ENCODE measurements around the gene PRKN. TPM values are rescaled to one million over a fixed set of nuclear protein-coding genes. Genes with fewer than 3 reads are reported as not detected.
"Not testable (repeated sequence)": the region's sequence is repeated elsewhere in the genome, so short reads cannot be mapped to it uniquely, and the experiment has no call there.

The PRKN gene
- total RNA-seq, 2 donors from 2014 or later: 15.7 to 19.3 TPM

DNA sequence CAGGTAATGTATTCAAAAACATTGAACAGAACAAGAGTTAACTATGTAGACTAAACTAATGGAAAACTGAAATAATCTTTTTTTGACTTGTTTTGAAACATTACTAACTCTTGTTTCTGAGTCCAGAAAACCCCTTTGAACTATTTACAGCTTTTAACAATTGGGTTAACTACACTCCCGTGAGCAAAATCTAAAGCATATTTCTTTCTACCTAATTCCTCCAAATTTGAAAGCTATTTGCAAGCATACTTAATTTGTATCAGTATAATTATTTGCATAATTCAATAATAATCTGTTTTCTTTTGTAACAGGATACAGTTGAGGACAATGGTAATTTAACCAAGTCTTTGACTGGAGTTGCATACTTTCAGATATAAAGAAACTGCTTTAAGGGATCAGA, 1391.1 kb downstream of the PRKN start:
- no peak overlapping the region for H3K27ac ChIP-seq
- TF ChIP-seq, protein P1, sequence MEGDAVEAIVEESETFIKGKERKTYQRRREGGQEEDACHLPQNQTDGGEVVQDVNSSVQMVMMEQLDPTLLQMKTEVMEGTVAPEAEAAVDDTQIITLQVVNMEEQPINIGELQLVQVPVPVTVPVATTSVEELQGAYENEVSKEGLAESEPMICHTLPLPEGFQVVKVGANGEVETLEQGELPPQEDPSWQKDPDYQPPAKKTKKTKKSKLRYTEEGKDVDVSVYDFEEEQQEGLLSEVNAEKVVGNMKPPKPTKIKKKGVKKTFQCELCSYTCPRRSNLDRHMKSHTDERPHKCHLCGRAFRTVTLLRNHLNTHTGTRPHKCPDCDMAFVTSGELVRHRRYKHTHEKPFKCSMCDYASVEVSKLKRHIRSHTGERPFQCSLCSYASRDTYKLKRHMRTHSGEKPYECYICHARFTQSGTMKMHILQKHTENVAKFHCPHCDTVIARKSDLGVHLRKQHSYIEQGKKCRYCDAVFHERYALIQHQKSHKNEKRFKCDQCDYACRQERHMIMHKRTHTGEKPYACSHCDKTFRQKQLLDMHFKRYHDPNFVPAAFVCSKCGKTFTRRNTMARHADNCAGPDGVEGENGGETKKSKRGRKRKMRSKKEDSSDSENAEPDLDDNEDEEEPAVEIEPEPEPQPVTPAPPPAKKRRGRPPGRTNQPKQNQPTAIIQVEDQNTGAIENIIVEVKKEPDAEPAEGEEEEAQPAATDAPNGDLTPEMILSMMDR (IDR thresholded peaks at IDR 0.05): no peak
- no peak overlapping the region for H3K4me3 ChIP-seq
- no peaks in the 10 kb centered on the region for H3K27me3 ChIP-seq
- no peak for DNase-seq (ENCODE audit: low spot score)
- H3K36me3 ChIP-seq: no peaks in the 10 kb centered on the region
- H3K4me1 ChIP-seq: no peaks in the 10 kb centered on the region
- H3K9me3 ChIP-seq: no peaks in the 10 kb centered on the region

DNA sequence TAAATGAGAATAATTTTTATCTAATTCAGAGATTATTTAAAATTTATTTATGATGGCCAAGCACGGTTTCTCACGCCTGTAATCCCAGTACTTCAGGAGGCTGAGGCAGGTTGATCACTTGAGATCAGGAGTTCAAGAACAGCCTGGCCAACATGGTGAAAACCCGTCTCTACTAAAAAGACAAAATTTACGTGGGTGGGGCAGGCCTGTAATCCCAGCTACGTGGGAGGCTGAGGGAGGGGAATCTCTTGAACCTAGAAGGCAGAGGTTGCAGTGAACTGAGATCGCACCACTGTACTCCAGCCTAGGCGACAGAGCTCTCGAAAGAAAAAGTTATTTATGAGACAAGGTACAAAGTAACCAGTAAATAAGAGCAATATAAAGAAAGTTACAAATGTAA, 1394.2 kb downstream of the PRKN start:
- no peak overlapping the region for H3K27ac ChIP-seq
- DNase-seq (ENCODE audit: low spot score): no peak
- H3K36me3 ChIP-seq: no peaks in the 10 kb centered on the region
- no peaks in the 10 kb centered on the region for H3K27me3 ChIP-seq
- TF ChIP-seq, protein P1 (IDR thresholded peaks at IDR 0.05): no peak
- H3K9me3 ChIP-seq: no peaks in the 10 kb centered on the region
- H3K4me3 ChIP-seq: no peak overlapping the region
- H3K4me1 ChIP-seq: no peaks in the 10 kb centered on the region

DNA sequence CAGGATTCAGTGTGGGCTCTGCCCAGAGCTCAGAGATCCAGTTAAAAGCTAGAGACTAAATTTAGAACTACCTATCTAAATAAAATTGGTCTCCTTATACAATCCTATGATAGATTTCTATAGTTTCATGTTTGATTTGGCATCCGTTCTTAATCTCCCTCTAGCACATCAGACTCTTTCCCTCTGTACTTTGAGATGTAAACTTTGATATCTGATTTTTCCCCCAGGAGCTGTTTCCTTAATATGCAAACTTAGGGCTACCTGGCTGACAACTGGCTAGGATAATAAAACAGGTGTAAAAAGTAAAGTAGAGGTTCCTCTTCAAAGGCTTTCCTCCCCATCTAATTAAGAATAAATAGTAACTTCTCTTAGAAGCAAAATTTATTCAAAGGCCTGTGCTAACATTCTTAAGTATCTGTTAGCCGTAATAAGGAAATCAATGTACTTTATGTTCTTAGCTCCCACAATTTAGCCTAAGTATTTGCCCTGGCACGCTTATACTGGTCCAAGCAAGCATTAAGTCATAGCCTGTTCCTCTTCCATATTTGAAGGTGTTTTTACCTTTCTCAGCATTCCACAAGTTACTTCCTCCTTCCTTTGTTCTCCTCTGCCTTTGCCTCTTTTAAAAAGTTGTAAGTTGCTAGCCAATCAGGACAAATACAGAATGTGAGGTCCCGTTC, 1396.0 kb downstream of the PRKN start:
- not testable (repeated sequence) for H3K4me1 ChIP-seq; H3K9me3 ChIP-seq; H3K4me3 ChIP-seq; H3K27ac ChIP-seq; H3K27me3 ChIP-seq; H3K36me3 ChIP-seq; DNase-seq (ENCODE audit: low spot score)

DNA sequence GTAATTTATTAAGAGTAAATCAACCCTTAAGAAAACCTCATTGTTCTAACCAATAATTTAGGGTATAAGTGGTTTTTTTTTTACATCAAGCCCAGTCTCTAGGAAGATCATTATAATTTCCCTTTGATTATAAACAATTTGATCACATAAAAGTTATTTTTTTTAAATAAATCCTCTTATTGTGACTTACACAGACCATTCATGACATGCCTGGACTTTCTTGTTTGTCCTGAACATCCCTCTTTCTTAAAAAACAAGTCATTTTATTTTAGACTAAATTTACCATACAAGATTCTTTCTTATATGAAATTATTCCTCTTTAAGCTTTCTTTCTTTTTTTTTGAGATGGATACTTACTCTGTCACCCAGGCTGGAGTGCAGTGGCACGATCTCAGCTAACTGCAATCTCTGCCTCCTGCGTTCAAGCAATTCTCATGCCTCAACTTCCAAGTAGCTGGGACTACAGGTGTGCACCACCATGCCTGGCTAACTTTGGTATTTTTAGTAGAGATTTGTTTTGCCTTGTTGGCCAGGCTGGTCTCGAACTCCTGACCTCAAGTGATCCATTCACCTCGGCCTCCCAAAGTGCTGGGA, 1400.1 kb downstream of the PRKN start:
- H3K4me1 ChIP-seq: no peaks in the 10 kb centered on the region
- TF ChIP-seq, protein P1 (IDR thresholded peaks at IDR 0.05): no peak
- H3K36me3 ChIP-seq: no peaks in the 10 kb centered on the region
- no peak for DNase-seq (ENCODE audit: low spot score)
- H3K4me3 ChIP-seq: no peak overlapping the region
- H3K27me3 ChIP-seq: no peaks in the 10 kb centered on the region
- H3K27ac ChIP-seq: no peak overlapping the region
- H3K9me3 ChIP-seq: no peaks in the 10 kb centered on the region

DNA sequence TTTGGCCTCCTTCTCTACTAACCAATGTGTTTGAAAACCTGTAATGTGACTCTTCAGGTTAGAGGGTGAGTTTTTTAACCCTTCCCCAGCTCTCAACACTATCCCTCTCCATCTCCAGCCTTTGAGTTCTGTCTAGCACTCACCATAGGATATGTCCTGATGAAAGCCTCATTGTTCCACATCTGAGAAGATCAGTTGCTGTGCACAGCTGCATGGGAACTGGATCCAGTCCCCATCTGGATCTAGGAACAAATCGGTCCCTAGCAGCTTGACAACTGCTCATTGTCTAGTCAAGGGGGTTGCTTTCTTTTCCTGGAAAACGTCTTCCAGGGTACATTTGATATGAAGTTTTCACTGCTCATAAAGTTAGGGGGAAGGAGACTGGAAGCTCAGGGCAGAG, 1408.3 kb downstream of the PRKN start:
- no peaks in the 10 kb centered on the region for H3K9me3 ChIP-seq
- no peak overlapping the region for H3K27ac ChIP-seq
- H3K4me3 ChIP-seq: no peak overlapping the region
- DNase-seq (ENCODE audit: low spot score): no peak
- no peaks in the 10 kb centered on the region for H3K27me3 ChIP-seq
- no peaks in the 10 kb centered on the region for H3K36me3 ChIP-seq
- no peaks in the 10 kb centered on the region for H3K4me1 ChIP-seq
- TF ChIP-seq, protein P1 (IDR thresholded peaks at IDR 0.05): no peak

DNA sequence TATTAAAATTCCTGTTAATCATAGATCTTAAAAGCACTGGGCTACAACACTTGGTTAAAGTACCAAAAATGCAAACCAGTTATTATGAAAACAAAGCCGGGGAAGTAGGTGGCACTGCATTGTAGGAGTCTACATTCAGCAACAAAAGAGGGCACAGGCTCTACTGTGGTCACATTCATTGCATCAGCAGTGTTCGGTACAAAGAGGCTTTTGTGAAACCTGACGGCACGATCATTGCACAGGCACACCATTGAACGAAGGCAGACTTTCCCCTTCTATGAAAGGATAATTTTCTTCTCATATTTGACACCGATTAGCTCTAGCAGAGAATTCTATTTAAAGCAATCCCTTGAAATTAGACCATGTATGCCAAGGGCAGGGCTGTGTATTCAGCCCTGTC, 1409.1 kb downstream of the PRKN start:
- Histone ChIP-seq H3K36me3 (no peaks in the 10 kb centered on the region), H3K27me3 (no peaks in the 10 kb centered on the region), H3K27ac (no peak overlapping the region), H3K4me1 (no peaks in the 10 kb centered on the region), H3K9me3 (no peaks in the 10 kb centered on the region), H3K4me3 (no peak overlapping the region)
- no peak for DNase-seq (ENCODE audit: low spot score)
- TF ChIP-seq, protein P1 (IDR thresholded peaks at IDR 0.05): no peak
